Measurements from ENCODE around the gene BET1L. TPM values are rescaled to one million over a fixed set of nuclear protein-coding genes. Genes with fewer than 3 reads are reported as not detected.

BET1L gene, protein sequence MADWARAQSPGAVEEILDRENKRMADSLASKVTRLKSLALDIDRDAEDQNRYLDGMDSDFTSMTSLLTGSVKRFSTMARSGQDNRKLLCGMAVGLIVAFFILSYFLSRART
- total RNA-seq (66.4 TPM), polyA plus RNA-seq (10 to 100 TPM; 58.2 to 84.4 (median 64.6) TPM)

GRCh38 chr11:207208-207862, at the start of gene BET1L, which contains the start of gene RIC8A:
Gene BET1L (minus strand): TSS chr11:207399. CDS start chr11:207321, 78 bp downstream.
Gene RIC8A (plus strand): TSS chr11:207708. CDS start chr11:208855, 1,147 bp downstream.
- Mint-ChIP-seq H3K27me3 (peaks cover 4% of the 10 kb centered on the region), H3K9me3 (peaks cover 0 to 1% (median 0%) of the 10 kb centered on the region in 7 donors), H3K36me3 (peaks cover 30% of the 10 kb centered on the region), H3K27ac (peak within 1 kb of the TSS; percentile 99), H3K4me3 (peak within 1 kb of the TSS; percentile 96 to 98 (median 97)), H3K4me1 (peaks cover 0 to 66% (median 35%) of the 10 kb centered on the region in 4 donors)
- Histone ChIP-seq H3K27me3 (ENCODE audit: control insufficient read depth, insufficient read depth, low read length) (no peaks in the 10 kb centered on the region), H3K9me3 (ENCODE audit: control insufficient read depth in 2 of 2, low read length in 2 of 2) (no peaks in the 10 kb centered on the region), H3K4me3 (ENCODE audit: low read depth, low read length) (peak within 1 kb of the TSS; percentile 91), H3K36me3 (ENCODE audit: control insufficient read depth, insufficient read depth, low read length) (peaks cover 55% of the 10 kb centered on the region), H3K27ac (ENCODE audit: insufficient read depth, low read length, poor library complexity, severe bottlenecking) (peak within 1 kb of the TSS; percentile 98), H3K4me1 (ENCODE audit: control insufficient read depth, insufficient read depth, low read length, poor library complexity, severe bottlenecking) (peaks cover 61% of the 10 kb centered on the region)
- ATAC-seq (ENCODE audit: low read depth in 2 of 2): peak; percentile 84 to 88
- peak; percentile 97 to 99 (median 98) for DNase-seq

DNA sequence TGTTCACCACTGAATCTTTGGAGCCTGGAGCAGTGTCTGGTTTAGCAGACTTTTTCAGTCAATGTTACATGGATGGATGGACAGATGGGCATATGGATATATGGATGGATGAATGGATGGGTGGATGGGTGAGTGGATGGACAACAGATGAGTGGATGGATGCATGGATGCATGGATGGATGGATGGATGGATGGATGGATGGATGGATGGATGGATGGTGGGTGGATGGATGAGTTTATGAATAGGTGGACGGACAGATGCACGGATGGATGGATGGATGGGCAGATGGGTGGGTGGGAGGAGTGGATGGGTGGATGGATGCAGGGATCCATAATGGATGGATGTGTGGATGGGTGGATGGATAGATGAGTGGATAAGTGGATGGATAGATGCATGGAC, 48.6 kb upstream of the BET1L start:
- Mint-ChIP-seq H3K27ac (peak overlapping the region in 1 of 3 donors; percentile 11), H3K4me1 (peaks cover 0 to 6% (median 2%) of the 10 kb centered on the region in 4 donors), H3K9me3 (no peaks in the 10 kb centered on the region), H3K27me3 (peaks cover 8% of the 10 kb centered on the region), H3K4me3 (no peak overlapping the region), H3K36me3 (peaks cover 17% of the 10 kb centered on the region)
- no peaks in the 10 kb centered on the region for H3K9me3 ChIP-seq (ENCODE audit: control insufficient read depth in 2 of 2, low read length in 2 of 2)
- no peak overlapping the region for H3K27ac ChIP-seq (ENCODE audit: insufficient read depth, low read length, poor library complexity, severe bottlenecking)
- H3K4me1 ChIP-seq (ENCODE audit: control insufficient read depth, insufficient read depth, low read length, poor library complexity, severe bottlenecking): peaks cover 2% of the 10 kb centered on the region
- no peak for DNase-seq
- ATAC-seq (ENCODE audit: low read depth in 2 of 2): no peak
- no peak overlapping the region for H3K4me3 ChIP-seq (ENCODE audit: low read depth, low read length)
- H3K36me3 ChIP-seq (ENCODE audit: control insufficient read depth, insufficient read depth, low read length): peaks cover 24% of the 10 kb centered on the region
- no peaks in the 10 kb centered on the region for H3K27me3 ChIP-seq (ENCODE audit: control insufficient read depth, insufficient read depth, low read length)

- peaks cover 5% of the 10 kb centered on the region for H3K27me3 Mint-ChIP-seq
- ATAC-seq (ENCODE audit: low read depth in 2 of 2) (no peak), DNase-seq (no peak)
- Histone ChIP-seq H3K27me3 (ENCODE audit: control insufficient read depth, insufficient read depth, low read length) (no peaks in the 10 kb centered on the region), H3K27ac (ENCODE audit: insufficient read depth, low read length, poor library complexity, severe bottlenecking) (no peak overlapping the region), H3K4me1 (ENCODE audit: control insufficient read depth, insufficient read depth, low read length, poor library complexity, severe bottlenecking) (peaks cover 3% of the 10 kb centered on the region), H3K9me3 (ENCODE audit: control insufficient read depth in 2 of 2, low read length in 2 of 2) (no peaks in the 10 kb centered on the region), H3K36me3 (ENCODE audit: control insufficient read depth, insufficient read depth, low read length) (peaks cover 30% of the 10 kb centered on the region), H3K4me3 (ENCODE audit: low read depth, low read length) (no peak overlapping the region)
- no peaks in the 10 kb centered on the region for H3K9me3 Mint-ChIP-seq
- H3K27ac Mint-ChIP-seq: no peak overlapping the region
- H3K4me1 Mint-ChIP-seq: peaks cover 0 to 9% (median 3%) of the 10 kb centered on the region in 4 donors
- H3K36me3 Mint-ChIP-seq: peaks cover 22% of the 10 kb centered on the region
- no peak overlapping the region for H3K4me3 Mint-ChIP-seq
Observed at GRCh38 chr11:255176-255575, 48.0 kb upstream of the BET1L start.

- H3K4me1 ChIP-seq (ENCODE audit: control insufficient read depth, insufficient read depth, low read length, poor library complexity, severe bottlenecking): peaks cover 3% of the 10 kb centered on the region
- no peak overlapping the region for H3K27ac ChIP-seq (ENCODE audit: insufficient read depth, low read length, poor library complexity, severe bottlenecking)
- Mint-ChIP-seq H3K27me3 (no peaks in the 10 kb centered on the region), H3K9me3 (no peaks in the 10 kb centered on the region), H3K27ac (peak overlapping the region in 1 of 3 donors; percentile 51), H3K4me1 (peaks cover 0 to 10% (median 3%) of the 10 kb centered on the region in 4 donors), H3K36me3 (peaks cover 26% of the 10 kb centered on the region), H3K4me3 (no peak overlapping the region)
- H3K9me3 ChIP-seq (ENCODE audit: control insufficient read depth in 2 of 2, low read length in 2 of 2): no peaks in the 10 kb centered on the region
- ATAC-seq (ENCODE audit: low read depth in 2 of 2) (no peak), DNase-seq (no peak)
- H3K4me3 ChIP-seq (ENCODE audit: low read depth, low read length): no peak overlapping the region
- no peaks in the 10 kb centered on the region for H3K27me3 ChIP-seq (ENCODE audit: control insufficient read depth, insufficient read depth, low read length)
- peaks cover 42% of the 10 kb centered on the region for H3K36me3 ChIP-seq (ENCODE audit: control insufficient read depth, insufficient read depth, low read length)
Observed at GRCh38 chr11:253886-254270, 46.7 kb upstream of the BET1L start.

DNA sequence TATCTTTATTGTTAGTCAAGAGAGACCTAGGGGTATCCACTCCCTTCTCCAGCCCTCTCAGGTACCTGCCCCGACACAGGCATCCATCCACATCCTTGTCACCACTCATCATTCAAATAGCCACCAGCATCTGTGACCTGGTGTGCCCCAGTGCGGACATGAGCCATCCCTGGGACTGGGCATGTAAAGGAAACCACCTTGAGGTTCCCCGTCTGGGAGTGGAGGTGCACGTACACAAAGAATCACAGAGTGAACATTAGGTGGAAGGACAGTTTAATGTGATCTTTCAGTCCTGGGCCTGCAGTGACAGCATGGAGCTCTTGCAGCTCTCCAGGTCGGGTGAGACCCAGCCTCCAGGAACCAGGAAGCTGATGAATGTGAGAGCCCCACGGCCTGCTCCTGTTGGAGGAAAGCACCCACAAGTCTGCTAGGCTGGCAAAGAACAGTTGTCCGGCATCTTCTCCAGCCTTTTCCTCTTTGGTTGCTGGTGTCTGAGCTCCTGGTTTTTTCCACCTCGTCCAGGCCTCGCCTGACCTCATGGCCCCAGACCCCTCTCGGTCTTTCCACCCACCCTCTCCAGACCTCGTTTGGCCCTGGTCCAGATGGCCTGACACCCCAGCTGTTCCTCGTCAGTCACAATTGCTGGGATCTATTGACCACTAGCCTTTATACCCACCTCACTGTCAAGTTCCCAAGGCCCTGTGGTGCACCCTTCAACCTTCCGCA, 46.1 kb upstream of the BET1L start:
- H3K9me3 ChIP-seq (ENCODE audit: control insufficient read depth in 2 of 2, low read length in 2 of 2): no peaks in the 10 kb centered on the region
- H3K36me3 Mint-ChIP-seq: peaks cover 30% of the 10 kb centered on the region

DNA sequence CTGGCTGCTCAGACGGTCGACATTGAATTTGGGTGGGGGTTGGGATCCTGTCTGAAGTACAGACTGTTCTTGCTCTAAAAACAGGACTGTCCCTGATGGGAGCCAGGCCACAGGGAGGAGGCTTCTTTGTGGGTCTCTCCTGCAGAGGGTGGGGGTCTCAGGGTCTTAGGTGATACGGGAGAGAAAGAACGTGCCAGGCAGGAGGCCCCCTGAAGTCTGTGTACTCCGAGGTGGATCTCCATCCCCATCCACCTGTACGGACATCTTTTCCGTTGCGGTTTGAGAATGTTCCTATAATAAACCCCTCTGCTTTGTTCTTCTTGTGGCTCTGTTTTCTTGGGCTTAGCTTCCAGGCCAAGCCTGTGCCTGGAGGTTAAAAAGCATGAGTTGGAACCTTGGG, 45.5 kb upstream of the BET1L start:
- no peak overlapping the region for H3K27ac ChIP-seq (ENCODE audit: insufficient read depth, low read length, poor library complexity, severe bottlenecking)
- Mint-ChIP-seq H3K27me3 (no peaks in the 10 kb centered on the region), H3K9me3 (no peaks in the 10 kb centered on the region), H3K4me3 (no peak overlapping the region), H3K36me3 (peaks cover 36% of the 10 kb centered on the region), H3K4me1 (peaks cover 0 to 10% (median 3%) of the 10 kb centered on the region in 4 donors), H3K27ac (no peak overlapping the region)
- DNase-seq: no peak
- H3K4me3 ChIP-seq (ENCODE audit: low read depth, low read length): no peak overlapping the region
- H3K9me3 ChIP-seq (ENCODE audit: control insufficient read depth in 2 of 2, low read length in 2 of 2): no peaks in the 10 kb centered on the region
- H3K27me3 ChIP-seq (ENCODE audit: control insufficient read depth, insufficient read depth, low read length): no peaks in the 10 kb centered on the region
- peaks cover 3% of the 10 kb centered on the region for H3K4me1 ChIP-seq (ENCODE audit: control insufficient read depth, insufficient read depth, low read length, poor library complexity, severe bottlenecking)
- no peak for ATAC-seq (ENCODE audit: low read depth in 2 of 2)
- H3K36me3 ChIP-seq (ENCODE audit: control insufficient read depth, insufficient read depth, low read length): peaks cover 54% of the 10 kb centered on the region

More for the DNA sequence above, 46.1 kb upstream of the BET1L start:
- Mint-ChIP-seq H3K27me3 (no peaks in the 10 kb centered on the region), H3K4me3 (no peak overlapping the region), H3K27ac (no peak overlapping the region), H3K9me3 (no peaks in the 10 kb centered on the region), H3K4me1 (peaks cover 0 to 10% (median 3%) of the 10 kb centered on the region in 4 donors)
- peaks cover 3% of the 10 kb centered on the region for H3K4me1 ChIP-seq (ENCODE audit: control insufficient read depth, insufficient read depth, low read length, poor library complexity, severe bottlenecking)
- no peak overlapping the region for H3K27ac ChIP-seq (ENCODE audit: insufficient read depth, low read length, poor library complexity, severe bottlenecking)
- H3K36me3 ChIP-seq (ENCODE audit: control insufficient read depth, insufficient read depth, low read length): peaks cover 48% of the 10 kb centered on the region
- no peaks in the 10 kb centered on the region for H3K27me3 ChIP-seq (ENCODE audit: control insufficient read depth, insufficient read depth, low read length)
- no peak for ATAC-seq (ENCODE audit: low read depth in 2 of 2)
- DNase-seq: no peak
- no peak overlapping the region for H3K4me3 ChIP-seq (ENCODE audit: low read depth, low read length)

GRCh38 chr11:251550-251949, 44.4 kb upstream of the BET1L start:
- H3K36me3 ChIP-seq (ENCODE audit: control insufficient read depth, insufficient read depth, low read length): peaks cover 65% of the 10 kb centered on the region

More at GRCh38 chr11:251550-251949, 44.4 kb upstream of the BET1L start:
- no peak for DNase-seq
- Mint-ChIP-seq H3K36me3 (peaks cover 40% of the 10 kb centered on the region), H3K27me3 (no peaks in the 10 kb centered on the region), H3K4me3 (no peak overlapping the region), H3K4me1 (peaks cover 0 to 10% (median 4%) of the 10 kb centered on the region in 4 donors), H3K27ac (no peak overlapping the region), H3K9me3 (peaks cover 0 to 1% (median 0%) of the 10 kb centered on the region in 7 donors)
- Histone ChIP-seq H3K4me1 (ENCODE audit: control insufficient read depth, insufficient read depth, low read length, poor library complexity, severe bottlenecking) (peaks cover 3% of the 10 kb centered on the region), H3K4me3 (ENCODE audit: low read depth, low read length) (no peak overlapping the region), H3K9me3 (ENCODE audit: control insufficient read depth in 2 of 2, low read length in 2 of 2) (no peaks in the 10 kb centered on the region), H3K27ac (ENCODE audit: insufficient read depth, low read length, poor library complexity, severe bottlenecking) (no peak overlapping the region), H3K27me3 (ENCODE audit: control insufficient read depth, insufficient read depth, low read length) (no peaks in the 10 kb centered on the region)
- ATAC-seq (ENCODE audit: low read depth in 2 of 2): no peak

Data from CD4-positive, CD25-positive, alpha-beta regulatory T cell (primary cell).